MCF 10A (cell line): ENCODE results near the gene RPTOR. TPM values are rescaled to one million over a fixed set of nuclear protein-coding genes. Genes with fewer than 3 reads are reported as not detected.
A peak's percentile ranks its signal among the peaks of the same experiment; 100 is the strongest.

ENCODE experiments used
- BruUV-seq: library from RNA; stranded (reverse); fragments of 400-500 nt; replicated peaks from 2 replicates; lab custom pipeline; 2021; lab: Mats Ljungman, UMichigan
- CTCF ChIA-PET: fragments of 300-600 bp; sonication (Branson Sonifier 250); formaldehyde crosslinking; extraction: SDS; loops from one replicate; lab custom pipeline; 2021; ENCODE audit warnings: antibody characterized with exemption, inconsistent platforms; lab: Yijun Ruan, JAX
- POLR2A ChIA-PET: fragments of 300-600, 350-650 bp; sonication (Branson Sonifier 250); formaldehyde crosslinking; extraction: SDS; loops from one replicate; lab custom pipeline; 2020; ENCODE audit warnings: antibody characterized with exemption, inconsistent platforms; lab: Yijun Ruan, JAX
- DNase-seq: peaks from one replicate; pipeline ENCODE4 v3.0.0-alpha.2; 2018; ENCODE audit not compliant: unreplicated experiment
- H3K27ac Mint-ChIP-seq: one replicate; pipeline ENCODE4 v1.8.0; 2022; ENCODE audit warnings: mild to moderate bottlenecking, low read depth, mixed read lengths; ENCODE audit not compliant: unreplicated experiment
- H3K27me3 Mint-ChIP-seq: one replicate; pipeline ENCODE4 v1.8.0; 2022; ENCODE audit warnings: mixed read lengths; ENCODE audit not compliant: insufficient read depth, unreplicated experiment
- H3K36me3 Mint-ChIP-seq: one replicate; pipeline ENCODE4 v1.8.0; 2022; ENCODE audit warnings: mild to moderate bottlenecking, moderate library complexity, mixed read lengths; ENCODE audit not compliant: insufficient read depth, unreplicated experiment
- H3K4me1 Mint-ChIP-seq: one replicate; pipeline ENCODE4 v1.8.0; 2022; ENCODE audit warnings: mixed read lengths; ENCODE audit not compliant: insufficient read depth, unreplicated experiment
- H3K4me3 Mint-ChIP-seq: one replicate; pipeline ENCODE4 v1.8.0; 2022; ENCODE audit warnings: mild to moderate bottlenecking, moderate library complexity, mixed read lengths; ENCODE audit not compliant: unreplicated experiment
- H3K9me3 Mint-ChIP-seq: one replicate; pipeline ENCODE4 v1.8.0; 2022; ENCODE audit warnings: mixed read lengths; ENCODE audit not compliant: unreplicated experiment
- CTCF ChIP-seq: fragments of 200-600 bp; IDR thresholded peaks from one replicate; pipeline ENCODE4 v1.8.0; 2022; ENCODE audit warnings: antibody characterized with exemption, mild to moderate bottlenecking; ENCODE audit not compliant: unreplicated experiment
- intact Hi-C: fragments of 100-400 bp; cut with micrococcal nuclease; formaldehyde crosslinking; loops from 2 replicates; pipeline ENCODE4 v1.14.1; 2022
- total RNA-seq: library from RNA; stranded (reverse); gene quantifications from 2 replicates; pipeline ENCODE4 v1.2.3, GENCODE V29; 2022

RPTOR gene
- total RNA-seq, 1 experiment from 2014 or later = 41.3 TPM

GRCh38 chr17:80681215-80681614 is 136.6 kb downstream of the RPTOR start:
- Mint-ChIP-seq H3K4me3 (no peak overlapping the region), H3K36me3 (peaks cover 12% of the 10 kb centered on the region), H3K4me1 (peaks cover 13% of the 10 kb centered on the region), H3K27ac (no peak overlapping the region), H3K27me3 (no peaks in the 10 kb centered on the region), H3K9me3 (no peaks in the 10 kb centered on the region)
- ChIA-PET CTCF (no interaction called here), POLR2A (no interaction called here)
- no TSS peak for BruUV-seq
- intact Hi-C loops = no loop called here
- TF ChIP-seq CTCF = no peak
- DNase-seq = no peak

DNA sequence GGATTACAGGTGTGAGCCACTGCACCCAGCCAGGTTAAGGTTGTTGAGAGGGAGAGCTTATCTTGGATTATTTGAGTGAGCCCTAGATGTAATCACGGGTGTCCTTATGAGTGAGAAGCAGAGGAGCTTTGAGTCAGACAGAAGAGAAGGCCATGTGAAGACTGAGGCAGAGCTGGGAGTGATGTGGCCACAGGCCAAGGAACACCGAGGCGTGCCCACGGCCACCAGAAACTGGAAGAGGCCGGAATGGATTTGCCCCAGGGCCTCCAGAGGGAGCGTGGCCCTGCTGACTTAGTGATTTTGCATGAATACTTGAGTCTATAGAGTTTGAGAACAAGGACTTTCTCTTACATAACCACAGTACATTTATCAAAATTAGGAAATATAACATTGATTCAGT is 137.7 kb downstream of the RPTOR start:
- H3K27ac Mint-ChIP-seq = peak overlapping the region; percentile 22
- no peaks in the 10 kb centered on the region for H3K27me3 Mint-ChIP-seq
- H3K36me3 Mint-ChIP-seq = peaks cover 12% of the 10 kb centered on the region
- TF ChIP-seq CTCF = no peak
- intact Hi-C loops = no loop called here
- ChIA-PET POLR2A (interaction anchor here (0.6 kb wide), 1 partner anchor 10 kb away, joined by 3 read pairs; no protein-coding TSS in a partner anchor), CTCF (interaction anchor here (0.7 to 0.8 kb wide), 3 partner anchors 10 to 180 kb away, joined by 3 to 4 read pairs (median 3); no protein-coding TSS in a partner anchor)
- BruUV-seq = no TSS peak
- no peak overlapping the region for H3K4me3 Mint-ChIP-seq
- DNase-seq = peak; percentile 57
- no peaks in the 10 kb centered on the region for H3K9me3 Mint-ChIP-seq
- H3K4me1 Mint-ChIP-seq = peaks cover 12% of the 10 kb centered on the region

DNA sequence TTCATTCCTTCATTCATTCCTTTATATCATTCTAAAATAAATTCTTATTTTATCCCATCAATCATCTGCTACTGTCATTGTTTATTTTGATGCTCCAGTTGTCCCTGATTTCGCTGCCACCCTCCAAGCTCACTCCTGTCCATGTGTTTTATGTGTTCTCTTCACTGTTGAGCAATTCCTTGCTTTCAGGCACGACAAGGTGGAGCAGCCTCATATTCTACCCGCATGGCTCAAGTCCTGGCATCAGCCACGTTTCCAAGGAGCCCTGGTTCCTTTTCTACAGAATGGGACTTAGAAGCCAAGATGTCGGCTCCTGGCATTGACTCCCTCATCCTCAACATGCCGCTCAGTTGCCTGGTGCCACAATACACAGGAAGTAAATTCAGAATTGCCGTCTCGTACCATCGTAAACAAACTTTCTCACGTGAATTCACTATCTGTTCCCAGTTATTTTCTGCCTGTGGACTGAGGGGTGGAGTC is 139.0 kb downstream of the RPTOR start:
- intact Hi-C loops = no loop called here
- TF ChIP-seq CTCF = no peak
- Mint-ChIP-seq H3K27me3 (no peaks in the 10 kb centered on the region), H3K4me1 (peaks cover 8% of the 10 kb centered on the region), H3K4me3 (no peak overlapping the region), H3K27ac (no peak overlapping the region), H3K36me3 (peaks cover 12% of the 10 kb centered on the region), H3K9me3 (no peaks in the 10 kb centered on the region)
- no TSS peak for BruUV-seq
- POLR2A ChIA-PET = no interaction called here
- CTCF ChIA-PET = no interaction called here
- peak; percentile 7 for DNase-seq

- Mint-ChIP-seq H3K27me3 (no peaks in the 10 kb centered on the region), H3K4me1 (peaks cover 6% of the 10 kb centered on the region), H3K27ac (no peak overlapping the region), H3K9me3 (no peaks in the 10 kb centered on the region), H3K36me3 (peaks cover 12% of the 10 kb centered on the region), H3K4me3 (no peak overlapping the region)
- TF ChIP-seq CTCF = no peak
- intact Hi-C loops = no loop called here
- CTCF ChIA-PET = interaction anchor here (0.9 kb wide), 1 partner anchor 112 kb away, joined by 3 read pairs; no protein-coding TSS in a partner anchor
- POLR2A ChIA-PET = no interaction called here
- DNase-seq = no peak
- BruUV-seq = no TSS peak
Measured at GRCh38 chr17:80687839-80688238, 143.2 kb downstream of the RPTOR start.
